Measurements from ENCODE around the gene PTPN2. TPM values are rescaled to one million over a fixed set of nuclear protein-coding genes. Genes with fewer than 3 reads are reported as not detected.

Gene PTPN2
- total and polyA plus RNA-seq, 2 donors (not counting 1 experiment from before 2014, with no cell fraction given): 41.2 to 75.5 TPM

DNA sequence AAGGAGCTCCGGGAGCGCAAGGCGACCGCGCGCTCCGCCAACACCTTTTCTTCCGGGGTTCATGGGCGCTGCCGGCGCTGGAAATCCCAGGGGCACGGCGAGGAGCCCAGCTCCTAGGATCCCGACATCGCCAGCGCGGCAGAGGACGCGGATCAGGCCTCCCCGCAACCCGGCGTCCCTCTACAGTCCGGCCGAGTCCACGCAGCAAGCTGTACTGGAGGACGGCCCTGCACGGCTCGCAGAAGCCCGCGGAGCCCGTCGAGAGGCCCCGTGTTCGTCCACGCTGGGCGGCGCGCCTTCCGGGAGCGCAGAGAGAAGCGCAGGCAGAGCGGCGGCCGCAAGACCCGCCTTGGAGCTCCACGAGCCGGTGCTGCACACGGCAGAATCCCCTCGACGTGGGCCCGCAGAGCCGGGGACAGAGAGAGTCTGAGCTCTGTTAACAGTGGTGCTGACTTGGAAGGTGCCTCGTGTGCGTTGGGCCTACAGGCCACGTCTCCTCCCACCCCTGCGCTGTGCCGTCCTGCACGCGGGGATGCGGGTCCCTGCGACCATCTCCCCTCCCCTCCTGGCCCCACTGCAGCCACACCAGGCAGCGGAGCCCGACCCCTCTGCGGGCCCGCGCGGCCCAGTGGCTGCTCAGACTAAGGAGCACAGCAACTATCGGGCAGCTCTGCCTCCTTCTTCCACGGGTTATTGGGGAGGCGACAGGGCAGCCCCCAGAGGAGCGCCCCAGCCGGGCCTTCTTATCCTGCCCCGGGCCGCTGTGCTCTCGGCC is 28.1 kb upstream of the PTPN2 start:
- no peaks in the 10 kb centered on the region for H3K79me2 ChIP-seq (ENCODE audit: control insufficient read depth, insufficient read depth, low read length)
- Mint-ChIP-seq H3K27ac (no peak overlapping the region), H3K9me3 (ENCODE audit: insufficient read depth) (peaks cover 7% of the 10 kb centered on the region), H3K4me3 (peak overlapping the region; percentile 84), H3K4me1 (peaks cover 8% of the 10 kb centered on the region), H3K27me3 (peaks cover 11% of the 10 kb centered on the region)
- H3K4me2 ChIP-seq (replicated peaks; ENCODE audit: low read depth, low read length, poor library complexity, severe bottlenecking): peak overlapping the region; percentile 88
- CTCF ChIA-PET: interaction anchor here (0.9 to 1.6 kb wide), 3 partner anchors 21 to 183 kb away, joined by 3 to 4 read pairs (median 4); no protein-coding TSS in a partner anchor
- H3K9ac ChIP-seq (ENCODE audit: low read length): no peak overlapping the region
- H4K20me1 ChIP-seq (ENCODE audit: control insufficient read depth, insufficient read depth, low read length, poor library complexity, severe bottlenecking): no peaks in the 10 kb centered on the region
- no peak for DNase-seq
- H3K9me3 ChIP-seq (ENCODE audit: control extremely low read depth in 1 of 3, control insufficient read depth in 2 of 3, insufficient read depth in 1 of 3, low read length in 2 of 3): peaks cover 0 to 15% (median 0%) of the 10 kb centered on the region in 3 donors
- H3K4me3 ChIP-seq (ENCODE audit: control extremely low read depth in 1 of 5, extremely low read depth in 1 of 5, insufficient read depth in 1 of 5, low read depth in 2 of 5, low read length in 4 of 5): peak overlapping the region in 1 of 5 experiments; percentile 52
- peaks cover 0 to 13% (median 0%) of the 10 kb centered on the region in 4 experiments for H3K27me3 ChIP-seq (replicated peaks in 1 of 4; ENCODE audit: control extremely low read depth in 1 of 4, control insufficient read depth in 3 of 4, insufficient read depth in 4 of 4, low read length in 3 of 4)
- H3K27ac ChIP-seq (ENCODE audit: low read length in 2 of 2): no peak overlapping the region
- peaks cover 0 to 13% of the 10 kb centered on the region in 2 donors for H3K4me1 ChIP-seq (ENCODE audit: control insufficient read depth in 2 of 2, insufficient read depth in 2 of 2, low read length in 2 of 2)
- POLR2A ChIA-PET: no interaction called here
- no peak for TF ChIP-seq EZH2 (IDR thresholded peaks at IDR 0.05; ENCODE audit: borderline replicate concordance, insufficient read depth, low read depth, low read length, poor library complexity, severe bottlenecking)
- TF ChIP-seq CTCF (IDR thresholded peaks at IDR 0.05): no peak
- WGBS (ENCODE audit: insufficient coverage): 73% methylated on average over 75 of the region's 75 CpGs
- H2AFZ ChIP-seq (ENCODE audit: insufficient read depth, low read depth, low read length, poor library complexity, severe bottlenecking): peak overlapping the region; percentile 91
- no peak for ATAC-seq (ENCODE audit: low read depth)
- intact Hi-C loops (cut with micrococcal nuclease): loop anchor here (2.0 kb wide), 1 partner anchor 27 kb away; the partner anchor contains the start of gene PTPN2
- no peaks in the 10 kb centered on the region for H3K36me3 ChIP-seq (replicated peaks in 1 of 2; ENCODE audit: control extremely low read depth in 1 of 2, control insufficient read depth in 1 of 2, extremely low read depth in 1 of 2, insufficient read depth in 2 of 2, low read length in 1 of 2)

All from B cell (primary cell).